GM23338 (cell line): ENCODE results near the gene MEPE. TPM values are rescaled to one million over a fixed set of nuclear protein-coding genes. Genes with fewer than 3 reads are reported as not detected.

Source experiments
- ATAC-seq: fragments of 200-7000 bp; cut with Tn5 transposase; 3 replicates; pipeline ENCODE4 v1.9.1; 2020
- DNase-seq: peaks from one replicate; pipeline ENCODE4 v3.0.0-alpha.2; 2015; ENCODE audit warnings: low spot score
- H2AFZ ChIP-seq: fragments of 200-600 bp; sonication (generic); 2 replicates; pipeline ENCODE4 v1.8.0; 2016; ENCODE audit warnings: antibody characterized with exemption, mild to moderate bottlenecking, moderate library complexity
- H3F3A ChIP-seq: fragments of 200-600 bp; sonication (generic); replicated peaks from 2 replicates; pipeline ENCODE4 v1.8.0; 2017; ENCODE audit warnings: antibody characterized with exemption, mixed run types, low read depth
- H3K27ac ChIP-seq: fragments of 200-600 bp; sonication (generic); 2 replicates; pipeline ENCODE4 v1.6.1; 2016; ENCODE audit warnings: low read depth
- H3K27me3 ChIP-seq: fragments of 200-600 bp; sonication (generic); 2 replicates; pipeline ENCODE4 v1.8.0; 2016; ENCODE audit warnings: mild to moderate bottlenecking, mixed run types, moderate library complexity; ENCODE audit not compliant: insufficient read depth
- H3K36me3 ChIP-seq: fragments of 200-600 bp; sonication (generic); 2 replicates; pipeline ENCODE4 v1.8.0; 2016; ENCODE audit warnings: mild to moderate bottlenecking; ENCODE audit not compliant: insufficient read depth
- H3K4me1 ChIP-seq: fragments of 200-600 bp; sonication (generic); 2 replicates; pipeline ENCODE4 v1.8.0; 2016; ENCODE audit warnings: mild to moderate bottlenecking, moderate library complexity; ENCODE audit not compliant: insufficient read depth
- H3K4me2 ChIP-seq: fragments of 200-600 bp; sonication (generic); 2 replicates; pipeline ENCODE4 v1.7.1; 2017; ENCODE audit warnings: mixed run types
- H3K4me3 ChIP-seq: fragments of 200-600 bp; sonication (generic); 2 replicates; pipeline ENCODE4 v1.6.1; 2016; ENCODE audit warnings: mixed run types
- H3K79me2 ChIP-seq: fragments of 200-600 bp; sonication (generic); replicated peaks from 2 replicates; pipeline ENCODE4 v1.8.0; 2017; ENCODE audit warnings: mild to moderate bottlenecking; ENCODE audit not compliant: insufficient read depth
- H3K9me2 ChIP-seq: fragments of 200-600 bp; sonication (generic); 2 replicates; pipeline ENCODE4 v1.8.0; 2017; ENCODE audit not compliant: insufficient read depth
- H4K20me1 ChIP-seq: fragments of 200-600 bp; sonication (generic); replicated peaks from 2 replicates; pipeline ENCODE4 v1.8.0; 2017; ENCODE audit warnings: mild to moderate bottlenecking; ENCODE audit not compliant: insufficient read depth
- H3K27ac Mint-ChIP-seq: 2 replicates; pipeline ENCODE4 v1.8.0; 2020; ENCODE audit warnings: inconsistent platforms, mild to moderate bottlenecking, moderate library complexity, mixed read lengths
- H3K27me3 Mint-ChIP-seq: 3 replicates; pipeline ENCODE4 v1.8.0; 2022; ENCODE audit warnings: low read depth, mild to moderate bottlenecking, moderate library complexity, mixed read lengths, inconsistent platforms; ENCODE audit not compliant: insufficient read depth, poor library complexity
- H3K36me3 Mint-ChIP-seq: 3 replicates; pipeline ENCODE4 v1.8.0; 2021; ENCODE audit warnings: low read depth, mild to moderate bottlenecking, inconsistent platforms, moderate library complexity, mixed read lengths
- H3K4me1 Mint-ChIP-seq: 3 replicates; pipeline ENCODE4 v1.8.0; 2020; ENCODE audit warnings: mild to moderate bottlenecking, inconsistent platforms, mixed read lengths
- H3K4me3 Mint-ChIP-seq: 3 replicates; pipeline ENCODE4 v1.8.0; 2021; ENCODE audit warnings: moderate library complexity, mild to moderate bottlenecking, inconsistent platforms, mixed read lengths
- H3K9me3 Mint-ChIP-seq: 3 replicates; pipeline ENCODE4 v1.8.0; 2020; ENCODE audit warnings: moderate library complexity, mild to moderate bottlenecking, inconsistent platforms, mixed read lengths
- CREB1 ChIP-seq: fragments of 250-450 bp; sonication (Bioruptor Pico); IDR thresholded peaks from 2 replicates; pipeline ENCODE4 v1.5.0; 2020; ENCODE audit warnings: low read depth, mild to moderate bottlenecking, moderate library complexity
- EZH2 ChIP-seq: fragments of 200-600 bp; sonication (generic); IDR thresholded peaks from one replicate; pipeline ENCODE4 v1.8.0; 2017; ENCODE audit warnings: antibody characterized with exemption, mild to moderate bottlenecking, low read depth; ENCODE audit not compliant: unreplicated experiment
- EZH2phosphoT487 ChIP-seq: fragments of 200-600 bp; sonication (generic); IDR thresholded peaks from one replicate; pipeline ENCODE4 v1.8.1; 2018; ENCODE audit warnings: antibody characterized with exemption; ENCODE audit not compliant: unreplicated experiment
- NANOG ChIP-seq: IDR thresholded peaks from 2 replicates; pipeline ENCODE4 v1.6.1; 2016; ENCODE audit warnings: antibody characterized with exemption, borderline replicate concordance
- POLR2AphosphoS5 ChIP-seq: IDR thresholded peaks from 2 replicates; pipeline ENCODE4 v1.6.1; 2016; ENCODE audit warnings: antibody characterized with exemption, low read depth
- STAT1 ChIP-seq: IDR thresholded peaks from one replicate; pipeline ENCODE4 v1.6.1; 2016; ENCODE audit warnings: antibody characterized with exemption; ENCODE audit not compliant: unreplicated experiment
- ZNF114 ChIP-seq: fragments of 250-450 bp; sonication (Bioruptor Pico); IDR thresholded peaks from 2 replicates; pipeline ENCODE4 v1.5.0; 2020; ENCODE audit warnings: mild to moderate bottlenecking, moderate library complexity
- ZNF331 ChIP-seq: fragments of 250-450 bp; sonication (Bioruptor Pico); IDR thresholded peaks from 2 replicates; pipeline ENCODE4 v1.5.0; 2020; ENCODE audit warnings: low read depth, mild to moderate bottlenecking, moderate library complexity
- polyA plus RNA-seq: library from polyadenylated mRNA; unstranded; fragments of >200 nt; fragmentation: Nextera tagmentation; extraction: Ambion mirVana; gene quantifications from 2 replicates; pipeline ENCODE4 v1.2.1, GENCODE V29; 2016
- total RNA-seq: library from RNA; depleted of rRNA; stranded (reverse); fragments of >200 nt; shearing (Covaris generic); gene quantifications from 2 replicates; pipeline ENCODE4 v1.2.3, GENCODE V29; 2014
- TF ChIP-seq, protein P1 (sequence below): fragments of 250-450 bp; sonication (Bioruptor Pico); IDR thresholded peaks from 2 replicates; pipeline ENCODE4 v1.5.0; 2020; ENCODE audit warnings: mild to moderate bottlenecking, moderate library complexity
- TF ChIP-seq, protein P2 (sequence below): IDR thresholded peaks from 2 replicates; pipeline ENCODE4 v1.6.1; 2016; ENCODE audit warnings: antibody characterized with exemption
- TF ChIP-seq, protein P3 (sequence below): IDR thresholded peaks from one replicate; pipeline ENCODE4 v1.6.1; 2018; ENCODE audit warnings: antibody characterized with exemption; ENCODE audit not compliant: unreplicated experiment

Gene MEPE
- total and polyA plus RNA-seq, 2 experiments from 2014 or later = not detected

DNA sequence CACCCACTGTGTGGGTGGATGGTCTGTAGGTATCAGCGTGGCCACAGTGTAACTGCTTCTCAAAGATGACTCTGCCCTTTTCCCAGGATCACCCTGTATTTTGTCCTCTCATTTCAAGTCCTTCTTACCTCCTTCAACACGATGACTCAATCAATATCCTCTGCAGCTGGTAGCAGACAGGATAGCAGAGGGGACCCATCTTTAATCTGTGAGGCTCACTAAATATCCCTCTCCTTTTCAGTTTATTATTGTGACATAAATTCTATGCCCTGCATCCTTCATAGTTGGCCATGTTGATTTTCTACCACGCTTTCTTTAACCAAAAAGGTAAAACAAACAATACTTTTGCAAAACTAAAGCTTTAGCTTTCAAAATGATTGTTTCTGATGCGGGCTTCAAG, 9.6 kb upstream of the MEPE start:
- H4K20me1 ChIP-seq = no peaks in the 10 kb centered on the region

DNA sequence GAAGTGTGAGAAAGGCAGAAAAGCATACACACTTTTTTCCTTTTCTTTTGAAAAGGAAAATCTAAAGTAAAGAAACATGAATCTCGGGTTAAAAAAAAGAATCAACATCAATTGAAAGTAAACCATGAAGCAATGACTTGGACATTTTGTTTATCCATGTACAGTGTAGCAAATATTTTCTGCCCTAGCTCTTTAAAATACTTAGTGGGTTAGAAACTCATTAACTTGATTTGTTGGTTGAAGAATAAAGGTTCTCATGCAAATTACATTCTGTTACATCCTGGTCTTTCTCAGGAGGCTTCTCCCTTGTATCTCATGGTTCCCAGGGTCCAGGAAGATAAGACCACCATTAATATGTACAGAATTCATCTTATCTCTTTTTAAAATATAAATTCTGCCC, 9.0 kb upstream of the MEPE start:
- peaks cover 6% of the 10 kb centered on the region; the same call in 2 of the 3 replicates for H3K9me3 Mint-ChIP-seq
- no peak for DNase-seq
- peaks cover 11% of the 10 kb centered on the region for H3K27me3 Mint-ChIP-seq
- Histone ChIP-seq H3K4me2 (no peak overlapping the region), H3K4me1 (no peaks in the 10 kb centered on the region; the same call in 1 of the 2 replicates), H3K27me3 (no peaks in the 10 kb centered on the region), H2AFZ (no peak overlapping the region), H3K27ac (no peak overlapping the region), H3K36me3 (no peaks in the 10 kb centered on the region), H4K20me1 (no peaks in the 10 kb centered on the region), H3F3A (no peaks in the 10 kb centered on the region), H3K4me3 (no peak overlapping the region), H3K79me2 (no peaks in the 10 kb centered on the region), H3K9me2 (peaks cover 32% of the 10 kb centered on the region; the same call in 1 of the 2 replicates)
- ATAC-seq = no peak
- H3K4me1 Mint-ChIP-seq = peaks cover 17% of the 10 kb centered on the region
- H3K36me3 Mint-ChIP-seq = peaks cover 13% of the 10 kb centered on the region
- H3K4me3 Mint-ChIP-seq = no peak overlapping the region
- no peak overlapping the region for H3K27ac Mint-ChIP-seq
- no peak for TF ChIP-seq POLR2AphosphoS5
- TF ChIP-seq EZH2 = no peak
- no peak for TF ChIP-seq CREB1 (CRISPR knock-in tag)
- TF ChIP-seq, protein P1, sequence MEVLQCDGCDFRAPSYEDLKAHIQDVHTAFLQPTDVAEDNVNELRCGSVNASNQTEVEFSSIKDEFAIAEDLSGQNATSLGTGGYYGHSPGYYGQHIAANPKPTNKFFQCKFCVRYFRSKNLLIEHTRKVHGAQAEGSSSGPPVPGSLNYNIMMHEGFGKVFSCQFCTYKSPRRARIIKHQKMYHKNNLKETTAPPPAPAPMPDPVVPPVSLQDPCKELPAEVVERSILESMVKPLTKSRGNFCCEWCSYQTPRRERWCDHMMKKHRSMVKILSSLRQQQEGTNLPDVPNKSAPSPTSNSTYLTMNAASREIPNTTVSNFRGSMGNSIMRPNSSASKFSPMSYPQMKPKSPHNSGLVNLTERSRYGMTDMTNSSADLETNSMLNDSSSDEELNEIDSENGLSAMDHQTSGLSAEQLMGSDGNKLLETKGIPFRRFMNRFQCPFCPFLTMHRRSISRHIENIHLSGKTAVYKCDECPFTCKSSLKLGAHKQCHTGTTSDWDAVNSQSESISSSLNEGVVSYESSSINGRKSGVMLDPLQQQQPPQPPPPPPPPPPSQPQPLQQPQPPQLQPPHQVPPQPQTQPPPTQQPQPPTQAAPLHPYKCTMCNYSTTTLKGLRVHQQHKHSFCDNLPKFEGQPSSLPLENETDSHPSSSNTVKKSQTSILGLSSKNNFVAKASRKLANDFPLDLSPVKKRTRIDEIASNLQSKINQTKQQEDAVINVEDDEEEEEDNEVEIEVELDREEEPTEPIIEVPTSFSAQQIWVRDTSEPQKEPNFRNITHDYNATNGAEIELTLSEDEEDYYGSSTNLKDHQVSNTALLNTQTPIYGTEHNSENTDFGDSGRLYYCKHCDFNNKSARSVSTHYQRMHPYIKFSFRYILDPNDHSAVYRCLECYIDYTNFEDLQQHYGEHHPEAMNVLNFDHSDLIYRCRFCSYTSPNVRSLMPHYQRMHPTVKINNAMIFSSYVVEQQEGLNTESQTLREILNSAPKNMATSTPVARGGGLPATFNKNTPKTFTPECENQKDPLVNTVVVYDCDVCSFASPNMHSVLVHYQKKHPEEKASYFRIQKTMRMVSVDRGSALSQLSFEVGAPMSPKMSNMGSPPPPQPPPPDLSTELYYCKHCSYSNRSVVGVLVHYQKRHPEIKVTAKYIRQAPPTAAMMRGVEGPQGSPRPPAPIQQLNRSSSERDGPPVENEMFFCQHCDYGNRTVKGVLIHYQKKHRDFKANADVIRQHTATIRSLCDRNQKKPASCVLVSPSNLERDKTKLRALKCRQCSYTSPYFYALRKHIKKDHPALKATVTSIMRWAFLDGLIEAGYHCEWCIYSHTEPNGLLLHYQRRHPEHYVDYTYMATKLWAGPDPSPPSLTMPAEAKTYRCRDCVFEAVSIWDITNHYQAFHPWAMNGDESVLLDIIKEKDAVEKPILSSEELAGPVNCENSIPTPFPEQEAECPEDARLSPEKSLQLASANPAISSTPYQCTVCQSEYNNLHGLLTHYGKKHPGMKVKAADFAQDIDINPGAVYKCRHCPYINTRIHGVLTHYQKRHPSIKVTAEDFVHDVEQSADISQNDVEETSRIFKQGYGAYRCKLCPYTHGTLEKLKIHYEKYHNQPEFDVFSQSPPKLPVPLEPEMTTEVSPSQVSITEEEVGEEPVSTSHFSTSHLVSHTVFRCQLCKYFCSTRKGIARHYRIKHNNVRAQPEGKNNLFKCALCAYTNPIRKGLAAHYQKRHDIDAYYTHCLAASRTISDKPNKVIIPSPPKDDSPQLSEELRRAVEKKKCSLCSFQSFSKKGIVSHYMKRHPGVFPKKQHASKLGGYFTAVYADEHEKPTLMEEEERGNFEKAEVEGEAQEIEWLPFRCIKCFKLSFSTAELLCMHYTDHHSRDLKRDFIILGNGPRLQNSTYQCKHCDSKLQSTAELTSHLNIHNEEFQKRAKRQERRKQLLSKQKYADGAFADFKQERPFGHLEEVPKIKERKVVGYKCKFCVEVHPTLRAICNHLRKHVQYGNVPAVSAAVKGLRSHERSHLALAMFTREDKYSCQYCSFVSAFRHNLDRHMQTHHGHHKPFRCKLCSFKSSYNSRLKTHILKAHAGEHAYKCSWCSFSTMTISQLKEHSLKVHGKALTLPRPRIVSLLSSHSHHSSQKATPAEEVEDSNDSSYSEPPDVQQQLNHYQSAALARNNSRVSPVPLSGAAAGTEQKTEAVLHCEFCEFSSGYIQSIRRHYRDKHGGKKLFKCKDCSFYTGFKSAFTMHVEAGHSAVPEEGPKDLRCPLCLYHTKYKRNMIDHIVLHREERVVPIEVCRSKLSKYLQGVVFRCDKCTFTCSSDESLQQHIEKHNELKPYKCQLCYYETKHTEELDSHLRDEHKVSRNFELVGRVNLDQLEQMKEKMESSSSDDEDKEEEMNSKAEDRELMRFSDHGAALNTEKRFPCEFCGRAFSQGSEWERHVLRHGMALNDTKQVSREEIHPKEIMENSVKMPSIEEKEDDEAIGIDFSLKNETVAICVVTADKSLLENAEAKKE (CRISPR knock-in tag) = no peak

More for the DNA sequence above, 9.6 kb upstream of the MEPE start:
- no peaks in the 10 kb centered on the region for H3K36me3 ChIP-seq
- Mint-ChIP-seq H3K36me3 (peaks cover 14% of the 10 kb centered on the region), H3K9me3 (peaks cover 7% of the 10 kb centered on the region; the same call in 2 of the 3 replicates), H3K27me3 (peaks cover 11% of the 10 kb centered on the region), H3K27ac (no peak overlapping the region), H3K4me1 (peaks cover 17% of the 10 kb centered on the region), H3K4me3 (no peak overlapping the region)
- no peaks in the 10 kb centered on the region for H3K79me2 ChIP-seq
- H3K27ac ChIP-seq = no peak overlapping the region
- no peak for TF ChIP-seq ZNF331
- no peak for TF ChIP-seq ZNF114 (CRISPR knock-in tag)
- TF ChIP-seq NANOG = no peak
- TF ChIP-seq, protein P2, sequence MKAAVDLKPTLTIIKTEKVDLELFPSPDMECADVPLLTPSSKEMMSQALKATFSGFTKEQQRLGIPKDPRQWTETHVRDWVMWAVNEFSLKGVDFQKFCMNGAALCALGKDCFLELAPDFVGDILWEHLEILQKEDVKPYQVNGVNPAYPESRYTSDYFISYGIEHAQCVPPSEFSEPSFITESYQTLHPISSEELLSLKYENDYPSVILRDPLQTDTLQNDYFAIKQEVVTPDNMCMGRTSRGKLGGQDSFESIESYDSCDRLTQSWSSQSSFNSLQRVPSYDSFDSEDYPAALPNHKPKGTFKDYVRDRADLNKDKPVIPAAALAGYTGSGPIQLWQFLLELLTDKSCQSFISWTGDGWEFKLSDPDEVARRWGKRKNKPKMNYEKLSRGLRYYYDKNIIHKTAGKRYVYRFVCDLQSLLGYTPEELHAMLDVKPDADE = no peak
- TF ChIP-seq STAT1 = no peak
- TF ChIP-seq EZH2phosphoT487 = no peak
- TF ChIP-seq, protein P3, sequence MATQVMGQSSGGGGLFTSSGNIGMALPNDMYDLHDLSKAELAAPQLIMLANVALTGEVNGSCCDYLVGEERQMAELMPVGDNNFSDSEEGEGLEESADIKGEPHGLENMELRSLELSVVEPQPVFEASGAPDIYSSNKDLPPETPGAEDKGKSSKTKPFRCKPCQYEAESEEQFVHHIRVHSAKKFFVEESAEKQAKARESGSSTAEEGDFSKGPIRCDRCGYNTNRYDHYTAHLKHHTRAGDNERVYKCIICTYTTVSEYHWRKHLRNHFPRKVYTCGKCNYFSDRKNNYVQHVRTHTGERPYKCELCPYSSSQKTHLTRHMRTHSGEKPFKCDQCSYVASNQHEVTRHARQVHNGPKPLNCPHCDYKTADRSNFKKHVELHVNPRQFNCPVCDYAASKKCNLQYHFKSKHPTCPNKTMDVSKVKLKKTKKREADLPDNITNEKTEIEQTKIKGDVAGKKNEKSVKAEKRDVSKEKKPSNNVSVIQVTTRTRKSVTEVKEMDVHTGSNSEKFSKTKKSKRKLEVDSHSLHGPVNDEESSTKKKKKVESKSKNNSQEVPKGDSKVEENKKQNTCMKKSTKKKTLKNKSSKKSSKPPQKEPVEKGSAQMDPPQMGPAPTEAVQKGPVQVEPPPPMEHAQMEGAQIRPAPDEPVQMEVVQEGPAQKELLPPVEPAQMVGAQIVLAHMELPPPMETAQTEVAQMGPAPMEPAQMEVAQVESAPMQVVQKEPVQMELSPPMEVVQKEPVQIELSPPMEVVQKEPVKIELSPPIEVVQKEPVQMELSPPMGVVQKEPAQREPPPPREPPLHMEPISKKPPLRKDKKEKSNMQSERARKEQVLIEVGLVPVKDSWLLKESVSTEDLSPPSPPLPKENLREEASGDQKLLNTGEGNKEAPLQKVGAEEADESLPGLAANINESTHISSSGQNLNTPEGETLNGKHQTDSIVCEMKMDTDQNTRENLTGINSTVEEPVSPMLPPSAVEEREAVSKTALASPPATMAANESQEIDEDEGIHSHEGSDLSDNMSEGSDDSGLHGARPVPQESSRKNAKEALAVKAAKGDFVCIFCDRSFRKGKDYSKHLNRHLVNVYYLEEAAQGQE = no peak
- TF ChIP-seq EZH2 = no peak
- H3K27me3 ChIP-seq = no peaks in the 10 kb centered on the region
- H3F3A ChIP-seq = no peaks in the 10 kb centered on the region
- ATAC-seq (no peak), DNase-seq (no peak)
- H3K4me2 ChIP-seq = no peak overlapping the region
- no peak overlapping the region; the same call in 1 of the 2 replicates for H2AFZ ChIP-seq
- no peaks in the 10 kb centered on the region; the same call in 1 of the 2 replicates for H3K4me1 ChIP-seq
- peaks cover 32% of the 10 kb centered on the region; the same call in 1 of the 2 replicates for H3K9me2 ChIP-seq
- H3K4me3 ChIP-seq = no peak overlapping the region
